ENCODE results near the gene LRP11. TPM values are rescaled to one million over a fixed set of nuclear protein-coding genes. Genes with fewer than 3 reads are reported as not detected.

The LRP11 gene
- total and polyA plus RNA-seq, 2 of the 13 experiments (the other 11 are each of a cell fraction or from before 2014, with no cell fraction given): 32.4 to 48.9 TPM

DNA sequence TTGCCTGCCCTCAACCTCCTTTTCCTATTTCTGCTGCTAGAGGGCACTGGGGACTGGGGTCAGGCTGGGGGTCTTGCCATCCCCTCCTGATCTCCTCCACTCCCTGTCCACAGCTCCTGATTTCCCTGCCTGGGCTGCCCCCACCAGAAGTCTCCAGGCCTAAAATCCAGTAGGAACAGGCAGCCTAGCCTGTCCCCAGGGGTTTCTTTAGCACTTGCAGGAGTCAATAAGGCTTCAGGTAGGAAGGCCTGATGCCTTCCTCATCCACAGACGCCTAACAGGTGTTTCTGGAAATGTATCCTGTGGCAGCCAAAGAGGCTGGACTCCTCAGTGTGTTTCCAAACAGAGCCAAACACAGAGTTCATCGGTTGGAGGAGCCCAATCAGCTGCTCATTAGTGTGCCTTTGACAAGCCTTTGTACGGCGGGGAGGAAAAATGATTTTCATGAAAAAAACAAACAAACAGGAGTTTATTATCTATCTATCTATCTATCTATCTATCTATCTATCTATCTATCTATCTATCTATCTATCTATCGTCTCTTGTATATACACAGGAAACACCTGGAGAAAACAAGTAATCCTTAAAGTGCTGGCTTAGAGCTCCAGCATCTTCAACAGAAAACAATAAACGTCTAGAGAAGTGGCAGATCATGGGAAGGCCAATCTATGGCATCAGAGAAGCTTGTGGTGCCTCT, 37.4 kb upstream of the LRP11 start:
- 41% methylated on average over 6 of the region's 6 CpGs for WGBS (ENCODE audit: low lambda C conversion rate)
- Histone ChIP-seq H3K4me2 (ENCODE audit: low read depth, low read length) (no peak overlapping the region), H3K4me3 (replicated peaks in 1 of 3; ENCODE audit: insufficient read depth in 1 of 3, low read depth in 2 of 3, low read length in 3 of 3) (no peak overlapping the region), H3K9ac (ENCODE audit: insufficient read depth, low read depth, low read length) (no peak overlapping the region), H3K79me2 (ENCODE audit: insufficient read depth, low read length) (no peaks in the 10 kb centered on the region), H4K20me1 (ENCODE audit: insufficient read depth, low read length) (no peaks in the 10 kb centered on the region), H3K9me3 (ENCODE audit: low read length) (no peaks in the 10 kb centered on the region), H3K36me3 (replicated peaks in 1 of 2; ENCODE audit: control insufficient read depth in 1 of 2, insufficient read depth in 2 of 2, low read length in 2 of 2) (no peaks in the 10 kb centered on the region), H2AFZ (ENCODE audit: low read length) (no peak overlapping the region), H3K4me1 (ENCODE audit: insufficient read depth, low read length) (peaks cover 28% of the 10 kb centered on the region), H3K27me3 (ENCODE audit: control insufficient read depth in 1 of 2, insufficient read depth in 2 of 2, low read length in 2 of 2) (peaks cover 11 to 75% of the 10 kb centered on the region in 2 experiments), H3K27ac (ENCODE audit: extremely low read length, insufficient read depth, low read length) (no peak overlapping the region)
- ChIA-PET POLR2A (no interaction called here), CTCF (ENCODE audit: low intra/inter-chr PET ratio, low total read pairs) (no interaction called here)
- BruUV-seq (replicated peaks): no TSS peak
- no peak for DNase-seq (ENCODE audit: low spot score)
- intact Hi-C loops (cut with micrococcal nuclease; ENCODE audit: unreplicated experiment) (no loop called here), in situ Hi-C loops (cut with HindIII; ENCODE audit: extremely low pct_ligation_motif_present, low pct_unique_long_range_greater_than_20kb) (no loop called here)
- FAIRE-seq: no peak
- TF ChIP-seq ZNF44 (CRISPR knock-in tag; IDR thresholded peaks at IDR 0.05) (no peak), MBNL3 (CRISPR knock-in tag; conservative IDR thresholded peaks at IDR 0.05) (no peak), NR2C2 (CRISPR knock-in tag; IDR thresholded peaks at IDR 0.05; ENCODE audit: borderline replicate concordance) (no peak)
- no peak for ATAC-seq

GRCh38 chr6:149900620-149901443, 36.7 kb upstream of the LRP11 start:
- no peak overlapping the region for H2AFZ ChIP-seq (ENCODE audit: low read length)
- no peak for FAIRE-seq
- 28% methylated on average over 11 of the region's 11 CpGs for whole genome bisulfite sequencing (ENCODE audit: low lambda C conversion rate)
- TF ChIP-seq ESRRA (CRISPR knock-in tag; IDR thresholded peaks at IDR 0.05; ENCODE audit: low read depth) (no peak), ZNF598 (CRISPR knock-in tag; IDR thresholded peaks at IDR 0.05; ENCODE audit: borderline replicate concordance) (no peak), GMEB1 (CRISPR knock-in tag; IDR thresholded peaks at IDR 0.05; ENCODE audit: borderline replicate concordance) (no peak), ZNF878 (CRISPR knock-in tag; IDR thresholded peaks at IDR 0.05) (no peak), HBP1 (CRISPR knock-in tag; IDR thresholded peaks at IDR 0.05; ENCODE audit: low read depth) (no peak), SMYD3 (CRISPR knock-in tag; IDR thresholded peaks at IDR 0.05) (no peak), RORA (CRISPR knock-in tag; IDR thresholded peaks at IDR 0.05) (no peak)
- TF ChIP-seq, protein P1, sequence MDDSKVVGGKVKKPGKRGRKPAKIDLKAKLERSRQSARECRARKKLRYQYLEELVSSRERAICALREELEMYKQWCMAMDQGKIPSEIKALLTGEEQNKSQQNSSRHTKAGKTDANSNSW (CRISPR knock-in tag; IDR thresholded peaks at IDR 0.05; ENCODE audit: borderline replicate concordance): no peak
- TF ChIP-seq, protein P2, sequence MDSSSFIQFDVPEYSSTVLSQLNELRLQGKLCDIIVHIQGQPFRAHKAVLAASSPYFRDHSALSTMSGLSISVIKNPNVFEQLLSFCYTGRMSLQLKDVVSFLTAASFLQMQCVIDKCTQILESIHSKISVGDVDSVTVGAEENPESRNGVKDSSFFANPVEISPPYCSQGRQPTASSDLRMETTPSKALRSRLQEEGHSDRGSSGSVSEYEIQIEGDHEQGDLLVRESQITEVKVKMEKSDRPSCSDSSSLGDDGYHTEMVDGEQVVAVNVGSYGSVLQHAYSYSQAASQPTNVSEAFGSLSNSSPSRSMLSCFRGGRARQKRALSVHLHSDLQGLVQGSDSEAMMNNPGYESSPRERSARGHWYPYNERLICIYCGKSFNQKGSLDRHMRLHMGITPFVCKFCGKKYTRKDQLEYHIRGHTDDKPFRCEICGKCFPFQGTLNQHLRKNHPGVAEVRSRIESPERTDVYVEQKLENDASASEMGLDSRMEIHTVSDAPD (CRISPR knock-in tag; IDR thresholded peaks at IDR 0.05): no peak

More at GRCh38 chr6:149900620-149901443, 36.7 kb upstream of the LRP11 start:
- Histone ChIP-seq H3K4me3 (replicated peaks in 1 of 3; ENCODE audit: insufficient read depth in 1 of 3, low read depth in 2 of 3, low read length in 3 of 3) (no peak overlapping the region), H3K9me3 (ENCODE audit: low read length) (no peaks in the 10 kb centered on the region), H4K20me1 (ENCODE audit: insufficient read depth, low read length) (no peaks in the 10 kb centered on the region), H3K36me3 (replicated peaks in 1 of 2; ENCODE audit: control insufficient read depth in 1 of 2, insufficient read depth in 2 of 2, low read length in 2 of 2) (no peaks in the 10 kb centered on the region), H3K79me2 (ENCODE audit: insufficient read depth, low read length) (no peaks in the 10 kb centered on the region), H3K4me1 (ENCODE audit: insufficient read depth, low read length) (peaks cover 33% of the 10 kb centered on the region), H3K27me3 (ENCODE audit: control insufficient read depth in 1 of 2, insufficient read depth in 2 of 2, low read length in 2 of 2) (peaks cover 9 to 79% of the 10 kb centered on the region in 2 experiments), H3K27ac (ENCODE audit: extremely low read length, insufficient read depth, low read length) (no peak overlapping the region), H3K4me2 (ENCODE audit: low read depth, low read length) (no peak overlapping the region), H3K9ac (ENCODE audit: insufficient read depth, low read depth, low read length) (no peak overlapping the region)
- ChIA-PET CTCF (ENCODE audit: low intra/inter-chr PET ratio, low total read pairs) (no interaction called here), POLR2A (no interaction called here)
- in situ Hi-C loops (cut with HindIII; ENCODE audit: extremely low pct_ligation_motif_present, low pct_unique_long_range_greater_than_20kb) (no loop called here), intact Hi-C loops (cut with micrococcal nuclease; ENCODE audit: unreplicated experiment) (no loop called here)
- ATAC-seq (no peak), DNase-seq (ENCODE audit: low spot score) (no peak)
- BruUV-seq (replicated peaks): no TSS peak
